Kasumi-1 (cell line): ENCODE results near the gene LRMDA.
"Not testable (repeated sequence)": the region's sequence is repeated elsewhere in the genome, so short reads cannot be mapped to it uniquely, and the experiment has no call there.

Experiments used
- DNase-seq, 2 experiments: peaks; one replicate each; lab custom pipeline; 2025; lab: John Stamatoyannopoulos, UW

The LRMDA gene

GRCh38 chr10:76126607-76127527 lies 695.4 kb downstream of the LRMDA start:
- DNase-seq, result peak in 1 of 2 experiments; percentile 12

GRCh38 chr10:76127984-76128589 lies 696.7 kb downstream of the LRMDA start:
- DNase-seq, result no peak

- no peak for DNase-seq
Measured at GRCh38 chr10:76129213-76129612, 697.8 kb downstream of the LRMDA start.

- no peak for DNase-seq
Measured at GRCh38 chr10:76130892-76131291, 699.5 kb downstream of the LRMDA start.

GRCh38 chr10:76133597-76134255 lies 702.3 kb downstream of the LRMDA start:
- no peak for DNase-seq

GRCh38 chr10:76136961-76137360 lies 705.5 kb downstream of the LRMDA start:
- no peak for DNase-seq

- no peak for DNase-seq
Measured at GRCh38 chr10:76138286-76138685, 706.9 kb downstream of the LRMDA start.

GRCh38 chr10:76138906-76139305 lies 707.5 kb downstream of the LRMDA start:
- no peak for DNase-seq

- DNase-seq, result no peak
Measured at GRCh38 chr10:76139431-76139830, 708.0 kb downstream of the LRMDA start.

GRCh38 chr10:76141376-76141775 lies 710.0 kb downstream of the LRMDA start:
- no peak for DNase-seq

GRCh38 chr10:76148217-76148616 lies 716.8 kb downstream of the LRMDA start:
- DNase-seq, result not testable (repeated sequence)

- DNase-seq, result no peak
Measured at GRCh38 chr10:76149182-76149581, 717.8 kb downstream of the LRMDA start.

GRCh38 chr10:76149602-76150138 lies 718.2 kb downstream of the LRMDA start:
- no peak for DNase-seq

GRCh38 chr10:76150139-76150875 lies 718.9 kb downstream of the LRMDA start:
- no peak for DNase-seq

- DNase-seq, result no peak
Measured at GRCh38 chr10:76150876-76151288, 719.5 kb downstream of the LRMDA start.

- DNase-seq, result no peak
Measured at GRCh38 chr10:76152186-76152585, 720.8 kb downstream of the LRMDA start.

- no peak for DNase-seq
Measured at GRCh38 chr10:76155961-76156360, 724.5 kb downstream of the LRMDA start.

- no peak for DNase-seq
Measured at GRCh38 chr10:76160446-76161300, 729.2 kb downstream of the LRMDA start.

- no peak for DNase-seq
Measured at GRCh38 chr10:76161301-76161582, 729.8 kb downstream of the LRMDA start.

GRCh38 chr10:76168437-76168836 lies 737.0 kb downstream of the LRMDA start:
- no peak for DNase-seq

GRCh38 chr10:76169246-76169645 lies 737.8 kb downstream of the LRMDA start:
- DNase-seq, result no peak
